Lower leg skin (tissue), 3 donors: ENCODE measurements around the gene MPPE1.

ENCODE experiments used
- POLR2A ChIP-seq, 2 donors: fragments of 450-650 bp; IDR thresholded peaks; one replicate each; pipeline ENCODE4 v1.6.1; 2016 to 2017; ENCODE audit warnings: antibody characterized with exemption in 2 of 2, mild to moderate bottlenecking in 1 of 2, moderate library complexity in 1 of 2
- TF ChIP-seq, protein P1 (sequence below), 3 donors: fragments of 450-650 bp; IDR thresholded peaks; one replicate each; pipeline ENCODE4 v1.5.1; 2016; ENCODE audit warnings: antibody characterized with exemption in 3 of 3, mild to moderate bottlenecking in 3 of 3, moderate library complexity in 2 of 3

DNA sequence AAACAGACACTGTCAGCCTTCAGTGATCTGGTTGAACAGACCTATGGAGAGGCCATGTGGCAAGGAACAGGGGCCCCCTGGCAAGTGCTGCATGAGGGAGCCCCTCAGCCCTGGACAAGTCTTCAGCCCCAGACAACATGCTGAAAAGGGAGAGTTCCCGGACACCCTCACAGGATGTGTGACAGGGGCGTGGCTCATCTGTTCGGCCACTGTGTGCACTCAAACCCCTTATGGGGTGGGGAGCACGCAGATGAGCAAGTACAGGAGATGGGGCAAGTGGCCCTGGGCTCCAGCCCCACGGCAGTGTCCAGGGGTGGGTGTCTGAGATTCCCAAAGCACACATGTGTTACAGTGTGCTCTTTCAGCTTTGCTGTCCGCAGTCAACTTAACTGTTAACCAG, 35.4 kb upstream of the MPPE1 start:
- TF ChIP-seq, protein P1, sequence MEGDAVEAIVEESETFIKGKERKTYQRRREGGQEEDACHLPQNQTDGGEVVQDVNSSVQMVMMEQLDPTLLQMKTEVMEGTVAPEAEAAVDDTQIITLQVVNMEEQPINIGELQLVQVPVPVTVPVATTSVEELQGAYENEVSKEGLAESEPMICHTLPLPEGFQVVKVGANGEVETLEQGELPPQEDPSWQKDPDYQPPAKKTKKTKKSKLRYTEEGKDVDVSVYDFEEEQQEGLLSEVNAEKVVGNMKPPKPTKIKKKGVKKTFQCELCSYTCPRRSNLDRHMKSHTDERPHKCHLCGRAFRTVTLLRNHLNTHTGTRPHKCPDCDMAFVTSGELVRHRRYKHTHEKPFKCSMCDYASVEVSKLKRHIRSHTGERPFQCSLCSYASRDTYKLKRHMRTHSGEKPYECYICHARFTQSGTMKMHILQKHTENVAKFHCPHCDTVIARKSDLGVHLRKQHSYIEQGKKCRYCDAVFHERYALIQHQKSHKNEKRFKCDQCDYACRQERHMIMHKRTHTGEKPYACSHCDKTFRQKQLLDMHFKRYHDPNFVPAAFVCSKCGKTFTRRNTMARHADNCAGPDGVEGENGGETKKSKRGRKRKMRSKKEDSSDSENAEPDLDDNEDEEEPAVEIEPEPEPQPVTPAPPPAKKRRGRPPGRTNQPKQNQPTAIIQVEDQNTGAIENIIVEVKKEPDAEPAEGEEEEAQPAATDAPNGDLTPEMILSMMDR (IDR thresholded peaks at IDR 0.05), result no peak
- TF ChIP-seq POLR2A (IDR thresholded peaks at IDR 0.05), result no peak
